Spleen (tissue), 11 donors: ENCODE results near the gene FOXE1. TPM values are rescaled to one million over a fixed set of nuclear protein-coding genes. Genes with fewer than 3 reads are reported as not detected.

Experiments
- DNase-seq: peaks from one replicate; pipeline ENCODE4 v3.0.0-alpha.2; 2020
- H3K27ac ChIP-seq, 8 donors: fragments of 200-600 bp; sonication (generic) in 7 of 8; 1 replicate in 4 of 8; 2 replicates in 4 of 8; pipeline versions ENCODE4 v1.5.0 to v1.8.0; 2016 to 2021; ENCODE audit warnings: inconsistent platforms in 4 of 8, mild to moderate bottlenecking in 4 of 8, moderate library complexity in 1 of 8
- H3K27me3 ChIP-seq, 7 donors: fragments of 200-600 bp; sonication (generic) in 6 of 7; replicated peaks in 1 of 7; 1 replicate in 4 of 7; 2 replicates in 3 of 7; pipeline versions ENCODE4 v1.5.0 to v1.8.0; 2016 to 2021; ENCODE audit warnings: inconsistent platforms in 3 of 7, mild to moderate bottlenecking in 1 of 7
- H3K36me3 ChIP-seq, 6 donors: fragments of 200-600 bp; sonication (generic) in 5 of 6; 1 replicate in 4 of 6; 2 replicates in 2 of 6; pipeline versions ENCODE4 v1.5.0 to v1.8.0; 2016 to 2021; ENCODE audit warnings: inconsistent platforms in 2 of 6
- H3K4me1 ChIP-seq, 6 donors: fragments of 200-600 bp; sonication (generic) in 5 of 6; 1 replicate in 3 of 6; 2 replicates in 3 of 6; pipeline versions ENCODE4 v1.5.0 to v1.8.0; 2016 to 2021; ENCODE audit warnings: inconsistent platforms in 3 of 6
- H3K4me3 ChIP-seq, 8 donors: fragments of 200-600 bp; sonication (generic) in 7 of 8; 1 replicate in 4 of 8; 2 replicates in 4 of 8; pipeline versions ENCODE4 v1.5.0 to v1.8.0; 2016 to 2021; ENCODE audit warnings: inconsistent platforms in 4 of 8, mild to moderate bottlenecking in 4 of 8, moderate library complexity in 2 of 8
- H3K9me3 ChIP-seq, 8 donors: fragments of 200-600 bp; sonication (generic) in 7 of 8; 1 replicate in 4 of 8; 2 replicates in 4 of 8; pipeline versions ENCODE4 v1.5.0 to v1.8.0; 2016 to 2021; ENCODE audit warnings: inconsistent platforms in 4 of 8
- CTCF ChIP-seq, 11 experiments: fragments of 200-600 bp in 7 of 11; fragments of 450-650 bp in 4 of 11; sonication (generic) in 4 of 11; IDR thresholded peaks in 8 of 11; conservative IDR thresholded peaks in 3 of 11; 1 replicate in 7 of 11; 2 replicates in 4 of 11; pipeline versions ENCODE4 v1.4.0 to v1.8.0; 2016 to 2021; ENCODE audit warnings: antibody characterized with exemption in 11 of 11, inconsistent platforms in 4 of 11, mild to moderate bottlenecking in 1 of 11
- POLR2A ChIP-seq, 3 donors: fragments of 450-650 bp; IDR thresholded peaks; one replicate each; pipeline ENCODE4 v1.5.1; 2017; ENCODE audit warnings: antibody characterized with exemption in 3 of 3, mild to moderate bottlenecking in 1 of 3
- POLR2AphosphoS5 ChIP-seq, 3 donors: sonication (generic); formaldehyde crosslinking; IDR thresholded peaks; one replicate each; pipeline ENCODE4 v1.5.1; 2017; ENCODE audit warnings: antibody characterized with exemption in 3 of 3
- WGBS, 5 donors: extraction: QIAGEN DNeasy Blood & Tissue Kit in 3 of 5; methylation state at CpG; one replicate each; pipeline versions ENCODE4 v1.1.5 to v1.1.7; 2013 to 2018; 5-methylcytosine and 5-hydroxymethylcytosine counted together
- intact Hi-C: fragments of 100-400 bp; cut with DNase I; formaldehyde crosslinking; loops from one replicate; pipeline ENCODE4 v1.15.0; 2023; ENCODE audit warnings: low total_unique reads
- polyA plus RNA-seq, 3 donors: library from polyadenylated mRNA; stranded (reverse); fragments of 200-250 nt; gene quantifications; one replicate each; pipeline ENCODE4 v1.2.1, GENCODE V29; 2013
- total RNA-seq, 7 donors: library from RNA; depleted of rRNA in 3 of 7; stranded (reverse); fragments of >200 nt in 3 of 7; fragmentation: NEBNext Ultra II Directional in 4 of 7; extraction: Animal tissue kit (Norgen Biotek cat#: 25700) in 4 of 7; gene quantifications; one replicate each; pipeline versions ENCODE4 v1.1.0 to v1.2.1, GENCODE V29; 2016 to 2021
- donor health status: healthy with polysubstance abuse.
- donor health status: DM: no; HTN: no; CAD: no; lungs with moderate emphysema.
- donor health status: DM: no; HTN: no; CAD: no.
- donor health status: Bipolar disorder and iron deficiency.
- donor health status: healthy.
- donor health status: DM: no; HTN: no; CAD: no.
- donor health status: DM: yes; HTN: yes; CAD: no.

The FOXE1 gene
- total and polyA plus RNA-seq, 10 donors, result 0.02 to 0.04 (median 0.03) TPM; not detected in 7

DNA sequence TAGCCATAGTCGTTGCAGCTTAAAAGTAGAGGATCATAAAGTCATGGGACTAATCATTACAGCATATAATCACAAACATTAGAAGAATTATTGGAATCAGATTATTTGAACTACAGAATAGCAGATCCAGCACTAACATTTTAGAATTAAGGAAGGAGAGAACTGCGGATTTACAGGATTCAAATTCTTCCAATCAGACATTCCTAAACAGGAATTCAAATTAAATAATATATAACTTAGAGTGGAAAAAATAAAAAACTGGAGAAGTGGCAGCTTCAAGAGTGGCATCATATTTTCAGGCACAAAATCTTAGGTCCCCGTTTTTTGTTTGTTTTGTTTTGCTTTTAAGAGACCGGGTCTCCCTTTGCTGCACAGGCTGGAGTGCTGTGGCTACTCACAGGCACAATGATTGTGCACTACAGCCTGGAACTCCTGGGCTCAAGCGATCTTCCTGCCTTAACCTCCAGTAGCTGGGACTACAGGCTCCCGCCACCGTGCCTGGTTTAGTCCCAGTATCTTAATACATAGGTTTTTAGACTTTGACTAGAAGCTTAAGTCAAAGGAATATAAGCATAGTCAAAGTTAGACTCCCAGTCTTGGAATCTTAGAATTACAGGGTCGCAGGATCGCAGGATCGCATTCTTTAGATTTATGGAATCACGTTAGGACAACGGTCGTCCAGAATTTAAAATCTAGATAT, 2.1 kb upstream of the FOXE1 start:
- peaks cover 16 to 63% (median 51%) of the 10 kb centered on the region in 6 donors for H3K4me1 ChIP-seq
- TF ChIP-seq POLR2A (IDR thresholded peaks at IDR 0.05) (no peak), CTCF (IDR thresholded peaks at IDR 0.05 in 8 of 11, conservative IDR thresholded peaks at IDR 0.05 in 3 of 11) (no peak), POLR2AphosphoS5 (IDR thresholded peaks at IDR 0.05) (no peak)
- peaks cover 18 to 100% (median 100%) of the 10 kb centered on the region in 7 donors for H3K27me3 ChIP-seq
- no peak overlapping the region for H3K4me3 ChIP-seq
- no peak for DNase-seq
- no peaks in the 10 kb centered on the region for H3K36me3 ChIP-seq
- 16 to 21% (median 16%) methylated on average over 13 of the region's 13 CpGs for WGBS, 5 donors
- no peak overlapping the region for H3K27ac ChIP-seq
- peaks cover 0 to 8% (median 0%) of the 10 kb centered on the region in 8 donors for H3K9me3 ChIP-seq
- intact Hi-C loops, result no loop called here

GRCh38 chr9:97851446-97851883, 1.6 kb upstream of the FOXE1 start:
- WGBS, 5 donors, result 5 to 14% (median 9%) methylated on average over 17 to 23 of the region's 23 CpGs
- no peaks in the 10 kb centered on the region for H3K36me3 ChIP-seq
- peaks cover 0 to 8% (median 0%) of the 10 kb centered on the region in 8 donors for H3K9me3 ChIP-seq
- H3K4me3 ChIP-seq, result peak overlapping the region in 1 of 8 donors; percentile 19
- intact Hi-C loops, result no loop called here
- peaks cover 19 to 100% (median 100%) of the 10 kb centered on the region in 7 donors for H3K27me3 ChIP-seq
- no peak overlapping the region for H3K27ac ChIP-seq
- no peak for DNase-seq
- peaks cover 16 to 63% (median 51%) of the 10 kb centered on the region in 6 donors for H3K4me1 ChIP-seq
- TF ChIP-seq POLR2A (IDR thresholded peaks at IDR 0.05) (no peak), CTCF (IDR thresholded peaks at IDR 0.05 in 8 of 11, conservative IDR thresholded peaks at IDR 0.05 in 3 of 11) (no peak), POLR2AphosphoS5 (IDR thresholded peaks at IDR 0.05) (no peak)

- H3K9me3 ChIP-seq, result peaks cover 0 to 8% (median 0%) of the 10 kb centered on the region in 8 donors
- no peak for DNase-seq
- H3K27me3 ChIP-seq, result peaks cover 23 to 100% (median 100%) of the 10 kb centered on the region in 7 donors
- H3K4me1 ChIP-seq, result peaks cover 16 to 63% (median 51%) of the 10 kb centered on the region in 6 donors
- H3K36me3 ChIP-seq, result no peaks in the 10 kb centered on the region
- no peak overlapping the region for H3K27ac ChIP-seq
- peak overlapping the region in 2 of 8 donors; percentile 5 to 19 for H3K4me3 ChIP-seq
- TF ChIP-seq POLR2A (IDR thresholded peaks at IDR 0.05) (no peak), POLR2AphosphoS5 (IDR thresholded peaks at IDR 0.05) (no peak), CTCF (IDR thresholded peaks at IDR 0.05 in 8 of 11, conservative IDR thresholded peaks at IDR 0.05 in 3 of 11) (no peak)
- intact Hi-C loops, result no loop called here
- 0 to 7% (median 6%) methylated on average over 6 to 24 of the region's 24 CpGs for WGBS, 5 donors
Measured at GRCh38 chr9:97852001-97852398, 1.0 kb upstream of the FOXE1 start.

DNA sequence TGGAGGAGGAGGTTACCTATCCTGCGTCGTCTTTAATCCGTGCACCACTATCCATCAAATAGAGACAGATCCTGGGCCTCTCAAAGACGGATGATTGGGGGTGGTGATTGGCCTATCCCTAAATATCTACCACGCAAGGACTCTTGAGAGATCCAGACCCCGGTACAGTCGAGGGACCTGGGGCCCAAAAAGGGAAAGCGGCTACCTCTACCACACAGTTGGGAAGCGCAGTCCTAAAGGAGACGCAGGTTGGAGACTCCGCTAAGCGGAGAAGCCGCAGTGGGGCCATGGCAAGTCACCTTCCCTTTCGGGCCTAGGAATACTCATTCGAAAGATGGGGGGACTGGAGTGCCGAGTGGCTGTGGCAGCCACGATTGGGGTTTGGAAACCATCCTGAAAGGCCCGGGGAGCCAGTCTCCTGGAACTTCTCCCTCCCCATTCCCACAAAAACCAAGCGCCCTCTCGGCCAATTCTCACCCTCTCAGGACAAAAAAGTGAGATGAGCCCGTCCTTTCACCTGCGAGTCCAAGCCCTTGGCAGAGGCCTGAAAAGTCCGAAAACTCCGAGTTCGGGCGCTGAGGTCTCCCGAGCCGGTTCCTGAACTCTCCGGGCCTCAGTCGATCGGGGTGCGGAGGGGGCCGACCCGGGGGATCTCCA, 499 bp upstream of the FOXE1 start:
- TF ChIP-seq CTCF (IDR thresholded peaks at IDR 0.05 in 8 of 11, conservative IDR thresholded peaks at IDR 0.05 in 3 of 11) (no peak), POLR2AphosphoS5 (IDR thresholded peaks at IDR 0.05) (no peak), POLR2A (IDR thresholded peaks at IDR 0.05) (no peak)
- Histone ChIP-seq H3K4me3 (peak overlapping the region in 6 of 8 donors; percentile 35 to 79 (median 52)), H3K36me3 (no peaks in the 10 kb centered on the region)

More for the DNA sequence above, 499 bp upstream of the FOXE1 start:
- Histone ChIP-seq H3K27me3 (peaks cover 25 to 100% (median 100%) of the 10 kb centered on the region in 7 donors), H3K9me3 (peaks cover 0 to 8% (median 0%) of the 10 kb centered on the region in 8 donors), H3K4me1 (peaks cover 16 to 65% (median 53%) of the 10 kb centered on the region in 6 donors), H3K27ac (no peak overlapping the region)
- WGBS, 5 donors, result 1 to 5% (median 5%) methylated on average over 26 to 34 of the region's 34 CpGs
- DNase-seq, result no peak
- intact Hi-C loops, result no loop called here
